HG02970 (cell line): ENCODE data around the gene TGFBR3L.
"Not testable (repeated sequence)": the region's sequence is repeated elsewhere in the genome, so short reads cannot be mapped to it uniquely, and the experiment has no call there.

Experiments used
- ATAC-seq: cut with Tn5 transposase; IDR thresholded peaks from one replicate; pipeline ENCODE4 v1.9.1; 2021; ENCODE audit warnings: mild to moderate bottlenecking, moderate library complexity, moderate number of reproducible peaks; ENCODE audit not compliant: unreplicated experiment, low FRiP score

TGFBR3L gene

GRCh38 chr19:7926727-7927604 lies 12.3 kb downstream of the TGFBR3L start:
- no peak for ATAC-seq

- no peak for ATAC-seq
Measured at GRCh38 chr19:7927605-7928333, 13.1 kb downstream of the TGFBR3L start.

- no peak for ATAC-seq
Measured at GRCh38 chr19:7928334-7928706, 13.7 kb downstream of the TGFBR3L start.

GRCh38 chr19:7928741-7929701 lies 14.4 kb downstream of the TGFBR3L start:
- ATAC-seq = no peak

- ATAC-seq = not testable (repeated sequence)
Measured at GRCh38 chr19:7930030-7930429, 15.4 kb downstream of the TGFBR3L start.

GRCh38 chr19:7930765-7931164 lies 16.1 kb downstream of the TGFBR3L start:
- ATAC-seq = no peak

- no peak for ATAC-seq
Measured at GRCh38 chr19:7931221-7932061, 16.8 kb downstream of the TGFBR3L start.

- ATAC-seq = no peak
Measured at GRCh38 chr19:7932276-7932929, 17.8 kb downstream of the TGFBR3L start.

- ATAC-seq = no peak
Measured at GRCh38 chr19:7932930-7933300, 18.3 kb downstream of the TGFBR3L start.

GRCh38 chr19:7933411-7933810 lies 18.8 kb downstream of the TGFBR3L start:
- no peak for ATAC-seq

GRCh38 chr19:7933828-7934725 lies 19.4 kb downstream of the TGFBR3L start:
- ATAC-seq = no peak

GRCh38 chr19:7934766-7935165 lies 20.1 kb downstream of the TGFBR3L start:
- ATAC-seq = no peak

- no peak for ATAC-seq
Measured at GRCh38 chr19:7940841-7941240, 26.2 kb downstream of the TGFBR3L start.

- ATAC-seq = no peak
Measured at GRCh38 chr19:7941895-7942596, 27.4 kb downstream of the TGFBR3L start.

GRCh38 chr19:7942981-7943443 lies 28.4 kb downstream of the TGFBR3L start:
- peak; percentile 3 for ATAC-seq

GRCh38 chr19:7943444-7944176 lies 29.0 kb downstream of the TGFBR3L start, which contains the start of gene TIMM44:
Gene TIMM44, minus strand, starts transcription at chr19:7943666. Its CDS starts 15 bp downstream, at chr19:7943651.
- ATAC-seq = peak; percentile 95
